Kidney (tissue), 14 donors: Measurements from ENCODE around the gene HNRNPA3. TPM values are rescaled to one million over a fixed set of nuclear protein-coding genes. Genes with fewer than 3 reads are reported as not detected.
A peak's percentile ranks its signal among the peaks of the same experiment; 100 is the strongest.

ENCODE experiments used
- DNase-seq, 5 donors: peaks; one replicate each; pipeline ENCODE4 v3.0.0-alpha.2; 2013 to 2020
- FAIRE-seq: peaks from 2 replicates; lab custom pipeline; 2012; peaks lifted over from hg19 to GRCh38; lab: Jason Lieb, UNC
- H3K27ac ChIP-seq, 2 donors: one replicate each; pipeline ENCODE4 v1.7.0; 2013; ENCODE audit warnings: low read depth in 2 of 2, low read length in 2 of 2, inconsistent platforms in 1 of 2
- H3K27me3 ChIP-seq: one replicate; pipeline ENCODE4 v1.7.1; 2013; ENCODE audit warnings: low read length, inconsistent platforms; ENCODE audit not compliant: control insufficient read depth, insufficient read depth
- H3K36me3 ChIP-seq, 3 donors: one replicate each; pipeline versions ENCODE4 v1.7.0 to v1.7.1; 2013; ENCODE audit warnings: low read length in 3 of 3, control low read depth in 1 of 3, inconsistent platforms in 1 of 3; ENCODE audit not compliant: insufficient read depth in 3 of 3, control insufficient read depth in 2 of 3
- H3K4me1 ChIP-seq, 3 donors: one replicate each; pipeline versions ENCODE4 v1.7.0 to v1.7.1; 2013; ENCODE audit warnings: low read length in 3 of 3, inconsistent platforms in 1 of 3, low read depth in 1 of 3; ENCODE audit not compliant: control insufficient read depth in 2 of 3, insufficient read depth in 2 of 3
- H3K4me3 ChIP-seq, 3 donors: one replicate each; pipeline versions ENCODE4 v1.7.0 to v1.8.1; 2013; ENCODE audit warnings: low read length in 3 of 3, control low read depth in 1 of 3, inconsistent platforms in 1 of 3
- H3K9ac ChIP-seq, 3 donors: one replicate each; pipeline versions ENCODE4 v1.7.0 to v1.7.1; 2013; ENCODE audit warnings: low read length in 3 of 3, control low read depth in 1 of 3, inconsistent platforms in 1 of 3
- H3K9me3 ChIP-seq, 3 donors: one replicate each; pipeline versions ENCODE4 v1.7.0 to v1.7.1; 2013; ENCODE audit warnings: low read length in 3 of 3, control low read depth in 1 of 3, inconsistent platforms in 1 of 3; ENCODE audit not compliant: control insufficient read depth in 2 of 3, insufficient read depth in 1 of 3
- intact Hi-C: fragments of 100-400 bp; cut with DNase I; formaldehyde crosslinking; loops from one replicate; pipeline ENCODE4 v1.11.1; 2022
- polyA plus RNA-seq: library from polyadenylated mRNA; stranded (reverse); fragments of 350-450 nt; fragmentation: Illumina TruSeq; extraction: RNeasy Lipid Tissue Mini Kit (QIAGEN cat#74804); gene quantifications from one replicate; pipeline ENCODE4 v1.2.3, GENCODE V29; 2014; ENCODE audit warnings: low read depth, low replicate concordance; ENCODE audit not compliant: insufficient read depth
- total RNA-seq: library from RNA; stranded (reverse); fragmentation: NEBNext Ultra II Directional; extraction: Animal tissue kit (Norgen Biotek cat#: 25700); gene quantifications from one replicate; pipeline ENCODE4 v1.2.1, GENCODE V29; 2021
- TF ChIP-seq, protein P1 (sequence below): IDR thresholded peaks from 3 replicates; pipeline ENCODE4 v1.5.1; 2012; ENCODE audit warnings: mild to moderate bottlenecking, moderate library complexity, borderline replicate concordance; ENCODE audit not compliant: insufficient read depth; ENCODE audit errors: extremely low read depth
- donor health status: control.
- donor health status: control.
- donor health status: control.
- donor health status: control.
- donor health status: control.
- donor health status: DM: yes; HTN: yes; CAD: no.
- donor health status: Normal renal cell carcinoma (clear cell type).

Gene HNRNPA3
- total and polyA plus RNA-seq, 2 donors from 2014 or later = 156 to 173 TPM

DNA sequence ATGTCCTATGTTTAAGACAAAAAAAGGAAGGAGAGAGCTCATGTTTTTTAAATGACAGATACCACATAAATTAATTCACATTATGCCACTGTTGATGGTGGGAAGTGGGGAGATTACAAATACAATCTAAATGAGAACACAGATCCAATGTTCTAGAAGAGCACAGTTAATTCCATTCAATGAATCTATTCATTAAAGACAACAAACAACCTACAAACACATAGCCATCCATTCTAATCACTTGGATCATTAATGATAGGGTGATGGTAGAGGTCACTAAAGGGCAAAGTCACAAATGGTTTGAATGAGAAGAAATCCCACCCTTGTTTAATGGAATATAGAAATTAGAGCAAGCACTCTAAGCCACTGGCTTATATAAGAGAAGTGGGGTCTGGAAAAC lies 21.7 kb downstream of the HNRNPA3 start:
- no peaks in the 10 kb centered on the region for H3K27me3 ChIP-seq
- H3K4me1 ChIP-seq = peaks cover 0 to 27% (median 26%) of the 10 kb centered on the region in 3 donors
- intact Hi-C loops = no loop called here
- no peak overlapping the region for H3K4me3 ChIP-seq
- DNase-seq (no peak), FAIRE-seq (no peak)
- TF ChIP-seq, protein P1, sequence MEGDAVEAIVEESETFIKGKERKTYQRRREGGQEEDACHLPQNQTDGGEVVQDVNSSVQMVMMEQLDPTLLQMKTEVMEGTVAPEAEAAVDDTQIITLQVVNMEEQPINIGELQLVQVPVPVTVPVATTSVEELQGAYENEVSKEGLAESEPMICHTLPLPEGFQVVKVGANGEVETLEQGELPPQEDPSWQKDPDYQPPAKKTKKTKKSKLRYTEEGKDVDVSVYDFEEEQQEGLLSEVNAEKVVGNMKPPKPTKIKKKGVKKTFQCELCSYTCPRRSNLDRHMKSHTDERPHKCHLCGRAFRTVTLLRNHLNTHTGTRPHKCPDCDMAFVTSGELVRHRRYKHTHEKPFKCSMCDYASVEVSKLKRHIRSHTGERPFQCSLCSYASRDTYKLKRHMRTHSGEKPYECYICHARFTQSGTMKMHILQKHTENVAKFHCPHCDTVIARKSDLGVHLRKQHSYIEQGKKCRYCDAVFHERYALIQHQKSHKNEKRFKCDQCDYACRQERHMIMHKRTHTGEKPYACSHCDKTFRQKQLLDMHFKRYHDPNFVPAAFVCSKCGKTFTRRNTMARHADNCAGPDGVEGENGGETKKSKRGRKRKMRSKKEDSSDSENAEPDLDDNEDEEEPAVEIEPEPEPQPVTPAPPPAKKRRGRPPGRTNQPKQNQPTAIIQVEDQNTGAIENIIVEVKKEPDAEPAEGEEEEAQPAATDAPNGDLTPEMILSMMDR = no peak
- no peak overlapping the region for H3K27ac ChIP-seq
- H3K9me3 ChIP-seq = no peaks in the 10 kb centered on the region
- no peak overlapping the region for H3K9ac ChIP-seq
- peaks cover 15 to 46% (median 36%) of the 10 kb centered on the region in 3 donors for H3K36me3 ChIP-seq

- no peak overlapping the region for H3K4me3 ChIP-seq
- intact Hi-C loops = no loop called here
- no peak for FAIRE-seq
These were observed 23.4 kb downstream of the HNRNPA3 start for GRCh38 chr2:177235855-177236437.

GRCh38 chr2:177237932-177238331 lies 25.3 kb downstream of the HNRNPA3 start:
- DNase-seq (no peak), FAIRE-seq (no peak)
- TF ChIP-seq, protein P1 = no peak
- H3K27me3 ChIP-seq = no peaks in the 10 kb centered on the region
- H3K9me3 ChIP-seq = no peaks in the 10 kb centered on the region
- H3K27ac ChIP-seq = no peak overlapping the region
- H3K9ac ChIP-seq = no peak overlapping the region
- peaks cover 8 to 48% (median 39%) of the 10 kb centered on the region in 3 donors for H3K4me1 ChIP-seq
- intact Hi-C loops = no loop called here
- H3K4me3 ChIP-seq = no peak overlapping the region
- peaks cover 5 to 14% (median 7%) of the 10 kb centered on the region in 3 donors for H3K36me3 ChIP-seq

More at GRCh38 chr2:177235855-177236437, 23.4 kb downstream of the HNRNPA3 start:
- no peaks in the 10 kb centered on the region for H3K9me3 ChIP-seq
- no peaks in the 10 kb centered on the region for H3K27me3 ChIP-seq
- no peak overlapping the region for H3K27ac ChIP-seq
- TF ChIP-seq, protein P1 = no peak
- H3K9ac ChIP-seq = no peak overlapping the region
- peaks cover 0 to 35% (median 32%) of the 10 kb centered on the region in 3 donors for H3K4me1 ChIP-seq
- H3K36me3 ChIP-seq = peaks cover 10 to 33% (median 25%) of the 10 kb centered on the region in 3 donors
- DNase-seq = no peak

DNA sequence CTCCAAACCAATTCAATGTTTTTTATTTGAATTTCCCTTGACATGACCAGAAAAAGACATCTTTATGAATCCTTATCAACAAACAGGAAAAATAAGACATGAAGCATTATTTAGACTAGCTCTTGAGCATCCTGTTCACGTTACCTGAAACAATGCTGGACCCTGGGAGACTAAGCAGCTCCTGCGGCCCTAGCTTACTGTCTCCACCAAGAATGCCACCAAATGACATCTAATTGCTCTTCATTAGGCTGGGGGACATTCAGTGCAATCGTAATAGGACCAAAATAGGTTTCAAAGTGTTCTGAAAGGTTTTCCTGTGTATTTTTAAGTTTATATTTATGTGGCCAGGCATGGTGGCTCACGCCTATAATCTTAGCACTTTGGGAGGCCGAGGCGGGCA lies 26.5 kb downstream of the HNRNPA3 start:
- DNase-seq = no peak
- H3K4me3 ChIP-seq = no peak overlapping the region
- H3K9me3 ChIP-seq = no peaks in the 10 kb centered on the region
- FAIRE-seq = no peak
- H3K27me3 ChIP-seq = no peaks in the 10 kb centered on the region
- H3K4me1 ChIP-seq = peaks cover 11 to 55% (median 45%) of the 10 kb centered on the region in 3 donors
- H3K9ac ChIP-seq = no peak overlapping the region
- intact Hi-C loops = no loop called here
- TF ChIP-seq, protein P1 = no peak
- H3K27ac ChIP-seq = peak overlapping the region in 1 of 2 donors; percentile 85
- peaks cover 0 to 4% (median 0%) of the 10 kb centered on the region in 3 donors for H3K36me3 ChIP-seq
